Measurements from ENCODE around the gene NFYC. TPM values are rescaled to one million over a fixed set of nuclear protein-coding genes. Genes with fewer than 3 reads are reported as not detected.

NFYC gene
- total and polyA plus RNA-seq, 2 of the 8 experiments (the other 6 are each of a cell fraction or from before 2014, with no cell fraction given): 54.1 to 124 TPM

DNA sequence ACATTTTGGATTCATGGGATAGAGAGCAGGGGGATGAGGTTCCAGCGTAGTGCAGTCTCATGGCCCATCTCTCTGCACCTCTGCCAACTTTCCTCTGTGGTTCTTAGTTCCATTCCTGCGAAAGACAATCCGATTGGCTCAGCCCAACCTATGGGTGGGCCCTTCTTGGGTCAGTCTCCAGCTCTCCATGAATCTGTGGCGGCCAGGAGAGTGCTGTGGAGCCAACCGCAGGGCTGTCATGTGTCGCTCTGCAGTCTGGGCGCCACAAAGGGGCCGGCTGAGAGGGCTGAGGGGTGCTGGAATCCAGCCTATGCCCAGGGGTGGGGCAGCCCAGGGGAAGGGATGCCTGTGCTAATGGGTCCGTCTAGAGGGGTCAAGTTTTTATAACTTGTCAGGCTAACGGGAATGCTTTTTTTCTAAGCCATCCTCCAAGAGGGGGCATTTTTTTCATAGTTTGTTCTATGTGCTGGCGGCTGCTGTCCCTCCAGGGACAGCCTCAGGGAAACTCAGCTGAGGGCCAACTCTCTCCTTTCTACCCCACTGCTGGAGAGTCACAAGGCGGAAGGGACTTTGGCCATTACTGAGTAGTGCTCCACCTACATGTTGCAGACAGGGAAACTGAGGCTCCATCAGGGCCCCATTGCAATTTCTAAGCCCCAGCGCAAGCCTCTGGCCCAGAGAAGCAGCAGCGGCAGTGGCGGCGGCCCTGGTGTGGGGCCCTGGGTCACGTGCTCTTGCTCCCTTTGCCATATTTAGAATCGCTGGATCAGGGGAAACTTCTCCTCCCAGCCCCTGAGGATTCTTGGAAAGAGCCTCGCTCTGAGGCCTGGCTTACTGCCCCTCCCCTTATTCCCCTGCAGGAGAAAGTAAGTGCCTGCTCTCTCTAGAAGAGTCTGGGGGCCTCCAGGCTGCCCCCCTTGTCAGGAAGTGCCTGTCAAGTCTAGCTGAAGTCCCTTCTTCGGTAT lies 115.5 kb downstream of the NFYC start (continued):
- TF ChIP-seq KDM1A (IDR thresholded peaks at IDR 0.05; ENCODE audit: borderline replicate concordance, low read length) (no peak), SAP30 (IDR thresholded peaks at IDR 0.05; ENCODE audit: insufficient read depth, insufficient replicate concordance, low read length) (no peak), HDAC2 (IDR thresholded peaks at IDR 0.05; ENCODE audit: borderline replicate concordance in 1 of 2, low read depth in 2 of 2, low read length in 2 of 2) (no peak), CEBPB (IDR thresholded peaks at IDR 0.05; ENCODE audit: low read depth, low read length) (no peak), RXRA (IDR thresholded peaks at IDR 0.05; ENCODE audit: insufficient read depth, low read depth, low read length) (no peak), KDM5A (IDR thresholded peaks at IDR 0.05; ENCODE audit: low read length) (no peak), ASH2L (IDR thresholded peaks at IDR 0.05; ENCODE audit: low read length) (no peak), SP2 (IDR thresholded peaks at IDR 0.05; ENCODE audit: low read length) (no peak), EGR1 (IDR thresholded peaks at IDR 0.05; ENCODE audit: borderline replicate concordance, low read depth, low read length) (no peak)
